K562 (cell line): ENCODE measurements around the gene WDR86. TPM values are rescaled to one million over a fixed set of nuclear protein-coding genes. Genes with fewer than 3 reads are reported as not detected.
A peak's percentile ranks its signal among the peaks of the same experiment; 100 is the strongest.

Experiments
- BDP1 ChIP-seq: IDR thresholded peaks from 3 replicates; pipeline ENCODE4 v1.6.1; 2011; ENCODE audit not compliant: insufficient read length, insufficient read depth
- CTBP1 ChIP-seq: fragments of 450-650 bp; IDR thresholded peaks from 2 replicates; pipeline ENCODE4 v1.6.1; 2016; ENCODE audit warnings: borderline replicate concordance
- ERF ChIP-seq: fragments of 450-650 bp; formaldehyde crosslinking; IDR thresholded peaks from 2 replicates; pipeline ENCODE4 v1.4.0; 2020; ENCODE audit warnings: mild to moderate bottlenecking, mixed read lengths
- FOXA1 ChIP-seq: fragments of 450-650 bp; IDR thresholded peaks from 2 replicates; pipeline ENCODE4 v1.6.1; 2016; ENCODE audit warnings: mild to moderate bottlenecking, borderline replicate concordance
- FOXP1 ChIP-seq: sonication (generic); formaldehyde crosslinking; IDR thresholded peaks from 2 replicates; pipeline ENCODE4 v1.8.0; 2022; ENCODE audit warnings: mild to moderate bottlenecking, missing genetic modification reagents
- MECOM ChIP-seq: fragments of 250-450 bp; sonication (Bioruptor Pico); IDR thresholded peaks from 2 replicates; pipeline ENCODE4 v1.8.0; 2022; ENCODE audit warnings: inconsistent platforms
- MXI1 ChIP-seq: IDR thresholded peaks from 2 replicates; pipeline ENCODE4 v1.6.1; 2011; ENCODE audit warnings: low read depth, mild to moderate bottlenecking, improper control_type of control experiment, low read length
- TAF1 ChIP-seq: IDR thresholded peaks from 2 replicates; pipeline ENCODE4 v1.6.1; 2011; ENCODE audit warnings: mild to moderate bottlenecking, low read length, moderate library complexity; ENCODE audit not compliant: insufficient read depth, control insufficient read depth, severe bottlenecking; ENCODE audit errors: extremely low read depth
- TAF15 ChIP-seq: fragments of 200-400 bp; formaldehyde crosslinking; IDR thresholded peaks from 2 replicates; pipeline ENCODE4 v1.6.1; 2017; ENCODE audit warnings: mild to moderate bottlenecking, low read depth, low read length, moderate library complexity
- TEAD4 ChIP-seq, 2 experiments: sonication (generic) in 1 of 2; formaldehyde crosslinking in 1 of 2; IDR thresholded peaks; 2 replicates each; pipeline versions ENCODE4 v1.6.1 to v1.8.0; 2012 to 2022; ENCODE audit warnings: borderline replicate concordance in 1 of 2, inconsistent platforms in 1 of 2, low read length in 1 of 2, mild to moderate bottlenecking in 1 of 2, missing genetic modification reagents in 1 of 2
- YY1 ChIP-seq, 3 experiments: IDR thresholded peaks; 2 replicates each; pipeline ENCODE4 v1.6.1; 2011; ENCODE audit warnings: low read length in 2 of 3, mild to moderate bottlenecking in 2 of 3, moderate library complexity in 2 of 3, borderline replicate concordance in 1 of 3, control low read depth in 1 of 3, low read depth in 1 of 3; ENCODE audit not compliant: insufficient read depth in 3 of 3, insufficient replicate concordance in 2 of 3, control insufficient read depth in 1 of 3, insufficient read length in 1 of 3; ENCODE audit errors: extremely low read depth in 1 of 3
- ZKSCAN3 ChIP-seq: fragments of 250-450 bp; sonication (Bioruptor Pico); IDR thresholded peaks from 2 replicates; pipeline ENCODE4 v1.4.0; 2020
- ZKSCAN8 ChIP-seq: fragments of 200-800 bp; sonication (Bioruptor generic); IDR thresholded peaks from 2 replicates; pipeline ENCODE4 v1.6.1; 2016; ENCODE audit warnings: missing genetic modification characterization, missing compliant biosample characterization
- ZNF316 ChIP-seq: fragments of 450-650 bp; IDR thresholded peaks from 2 replicates; pipeline ENCODE4 v1.6.1; 2016
- polyA plus RNA-seq, 8 experiments: library from polyadenylated mRNA; depleted of rRNA in 4 of 8; stranded (reverse) in 5 of 8; unstranded in 3 of 8; fragments of >200 nt; fragmentation: Nextera tagmentation in 2 of 8; fragmentation: Illumina TruSeq in 1 of 8; extraction: Ambion mirVana in 2 of 8; extraction: Trizol in 1 of 8; gene quantifications; 2 replicates each; pipeline versions ENCODE4 v1.2.1 to v1.2.3, GENCODE V29; 2011 to 2014; ENCODE audit warnings: inconsistent platforms in 1 of 8, missing spikeins in 1 of 8
- total RNA-seq, 7 experiments: library from RNA; depleted of rRNA in 6 of 7; stranded (reverse); fragments of >200 nt in 6 of 7; fragmentation: Illumina TruSeq in 2 of 7; extraction: Trizol in 2 of 7; gene quantifications; 2 replicates each; pipeline versions ENCODE4 v1.2.1 to v1.2.3, GENCODE V29; 2011 to 2021; ENCODE audit warnings: low replicate concordance in 1 of 7
- TF ChIP-seq, protein P1 (sequence below): fragments of 250-450 bp; sonication (Bioruptor Pico); IDR thresholded peaks from 2 replicates; pipeline ENCODE4 v1.4.0; 2020
- TF ChIP-seq, protein P2 (sequence below): sonication (generic); formaldehyde crosslinking; IDR thresholded peaks from 2 replicates; pipeline ENCODE4 v1.8.0; 2022; ENCODE audit warnings: missing genetic modification reagents, mild to moderate bottlenecking, borderline replicate concordance
- TF ChIP-seq, protein P3 (sequence below): fragments of 450-650 bp; formaldehyde crosslinking; conservative IDR thresholded peaks from 2 replicates; pipeline ENCODE4 v1.4.0; 2022; ENCODE audit warnings: mild to moderate bottlenecking, missing genetic modification characterization
- TF ChIP-seq, protein P4 (sequence below): sonication (generic); formaldehyde crosslinking; IDR thresholded peaks from 2 replicates; pipeline ENCODE4 v1.8.1; 2023; ENCODE audit warnings: mild to moderate bottlenecking, missing genetic modification reagents
- TF ChIP-seq, protein P5 (sequence below): fragments of 450-650 bp; IDR thresholded peaks from 2 replicates; pipeline ENCODE4 v1.6.1; 2016; ENCODE audit warnings: low read depth, mild to moderate bottlenecking, moderate library complexity

Gene WDR86
- total and polyA plus RNA-seq, 9 of the 15 experiments (the other 6 are each of a cell fraction or from before 2014, with no cell fraction given), result 0.24 TPM; not detected in 8

DNA sequence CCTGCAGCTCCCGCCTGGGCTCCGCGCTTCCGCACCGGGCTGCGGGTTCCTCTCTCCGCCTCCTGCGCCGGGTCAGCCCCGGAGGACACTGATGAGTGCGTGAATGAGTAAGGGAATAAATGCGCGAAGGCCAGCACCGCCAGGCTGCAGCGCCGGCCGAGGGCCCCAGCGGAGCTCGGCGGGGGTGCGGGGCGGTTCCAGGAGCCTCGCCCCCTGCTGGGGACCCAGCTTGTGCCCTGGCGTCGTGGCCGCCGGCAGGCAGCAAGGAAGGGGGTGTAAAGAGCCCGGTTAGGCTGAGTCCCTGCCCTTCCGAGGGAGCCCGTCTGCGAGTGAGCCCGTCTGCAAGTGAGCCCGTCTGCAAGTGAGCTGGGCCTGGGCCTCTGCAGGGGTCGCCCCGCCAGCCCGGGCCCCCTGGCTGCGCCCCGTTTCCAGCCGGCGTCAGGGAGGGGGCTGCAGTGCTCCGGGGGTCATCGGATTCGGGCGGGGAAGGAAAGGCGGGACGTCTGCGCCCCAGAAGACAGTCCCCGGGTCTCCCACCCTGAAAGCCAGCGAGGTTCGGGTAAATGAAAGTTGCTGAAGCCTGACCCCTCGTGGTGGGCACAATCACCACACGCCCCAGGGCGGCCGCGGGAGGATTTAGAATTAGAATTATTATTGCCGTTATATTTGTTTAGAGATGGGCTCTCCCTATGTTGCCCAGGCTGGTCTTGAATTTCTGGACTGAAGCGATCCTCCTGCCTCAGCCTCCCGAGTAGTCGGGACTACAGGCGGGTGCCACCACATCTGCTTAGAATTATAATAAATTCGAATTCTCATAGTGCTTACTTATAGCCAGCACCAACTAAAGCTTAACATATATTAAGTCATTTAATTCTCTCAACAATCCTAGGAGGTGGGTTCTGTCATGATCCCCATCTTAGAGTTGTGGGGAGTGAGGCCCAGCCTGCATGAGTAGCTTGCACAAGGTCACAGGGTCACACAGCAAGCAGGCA is 38.7 kb upstream of the WDR86 start (continued):
- no peak for TF ChIP-seq TAF1
- TF ChIP-seq FOXA1, result no peak
- TF ChIP-seq, protein P1, sequence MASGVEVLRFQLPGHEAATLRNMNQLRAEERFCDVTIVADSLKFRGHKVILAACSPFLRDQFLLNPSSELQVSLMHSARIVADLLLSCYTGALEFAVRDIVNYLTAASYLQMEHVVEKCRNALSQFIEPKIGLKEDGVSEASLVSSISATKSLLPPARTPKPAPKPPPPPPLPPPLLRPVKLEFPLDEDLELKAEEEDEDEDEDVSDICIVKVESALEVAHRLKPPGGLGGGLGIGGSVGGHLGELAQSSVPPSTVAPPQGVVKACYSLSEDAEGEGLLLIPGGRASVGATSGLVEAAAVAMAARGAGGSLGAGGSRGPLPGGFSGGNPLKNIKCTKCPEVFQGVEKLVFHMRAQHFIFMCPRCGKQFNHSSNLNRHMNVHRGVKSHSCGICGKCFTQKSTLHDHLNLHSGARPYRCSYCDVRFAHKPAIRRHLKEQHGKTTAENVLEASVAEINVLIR (CRISPR knock-in tag), result no peak
- no peak for TF ChIP-seq TEAD4 (IDR thresholded peaks at IDR 0.05; ENCODE audit: low read length)
- TF ChIP-seq TEAD4 (CRISPR knock-in tag; IDR thresholded peaks at IDR 0.05; ENCODE audit: borderline replicate concordance), result no peak
- TF ChIP-seq YY1 (IDR thresholded peaks at IDR 0.05; ENCODE audit: borderline replicate concordance in 1 of 3, control insufficient read depth in 1 of 3, extremely low read depth in 1 of 3, insufficient read depth in 3 of 3, insufficient read length in 1 of 3, insufficient replicate concordance in 2 of 3, low read depth in 1 of 3, low read length in 2 of 3), result no peak
- TF ChIP-seq ZKSCAN8 (CRISPR knock-in tag), result no peak
- no peak for TF ChIP-seq FOXP1 (CRISPR knock-in tag)
- no peak for TF ChIP-seq MECOM
- no peak for TF ChIP-seq ERF (CRISPR knock-in tag)
- TF ChIP-seq, protein P2, sequence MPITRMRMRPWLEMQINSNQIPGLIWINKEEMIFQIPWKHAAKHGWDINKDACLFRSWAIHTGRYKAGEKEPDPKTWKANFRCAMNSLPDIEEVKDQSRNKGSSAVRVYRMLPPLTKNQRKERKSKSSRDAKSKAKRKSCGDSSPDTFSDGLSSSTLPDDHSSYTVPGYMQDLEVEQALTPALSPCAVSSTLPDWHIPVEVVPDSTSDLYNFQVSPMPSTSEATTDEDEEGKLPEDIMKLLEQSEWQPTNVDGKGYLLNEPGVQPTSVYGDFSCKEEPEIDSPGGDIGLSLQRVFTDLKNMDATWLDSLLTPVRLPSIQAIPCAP (CRISPR knock-in tag), result 0 out of 2 replicates have a peak, but pooled peaks have one; percentile 38
- no peak for TF ChIP-seq ZNF316
- TF ChIP-seq ZKSCAN3, result no peak
- TF ChIP-seq, protein P3, sequence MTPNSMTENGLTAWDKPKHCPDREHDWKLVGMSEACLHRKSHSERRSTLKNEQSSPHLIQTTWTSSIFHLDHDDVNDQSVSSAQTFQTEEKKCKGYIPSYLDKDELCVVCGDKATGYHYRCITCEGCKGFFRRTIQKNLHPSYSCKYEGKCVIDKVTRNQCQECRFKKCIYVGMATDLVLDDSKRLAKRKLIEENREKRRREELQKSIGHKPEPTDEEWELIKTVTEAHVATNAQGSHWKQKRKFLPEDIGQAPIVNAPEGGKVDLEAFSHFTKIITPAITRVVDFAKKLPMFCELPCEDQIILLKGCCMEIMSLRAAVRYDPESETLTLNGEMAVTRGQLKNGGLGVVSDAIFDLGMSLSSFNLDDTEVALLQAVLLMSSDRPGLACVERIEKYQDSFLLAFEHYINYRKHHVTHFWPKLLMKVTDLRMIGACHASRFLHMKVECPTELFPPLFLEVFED (CRISPR knock-in tag), result no peak
- TF ChIP-seq, protein P4, sequence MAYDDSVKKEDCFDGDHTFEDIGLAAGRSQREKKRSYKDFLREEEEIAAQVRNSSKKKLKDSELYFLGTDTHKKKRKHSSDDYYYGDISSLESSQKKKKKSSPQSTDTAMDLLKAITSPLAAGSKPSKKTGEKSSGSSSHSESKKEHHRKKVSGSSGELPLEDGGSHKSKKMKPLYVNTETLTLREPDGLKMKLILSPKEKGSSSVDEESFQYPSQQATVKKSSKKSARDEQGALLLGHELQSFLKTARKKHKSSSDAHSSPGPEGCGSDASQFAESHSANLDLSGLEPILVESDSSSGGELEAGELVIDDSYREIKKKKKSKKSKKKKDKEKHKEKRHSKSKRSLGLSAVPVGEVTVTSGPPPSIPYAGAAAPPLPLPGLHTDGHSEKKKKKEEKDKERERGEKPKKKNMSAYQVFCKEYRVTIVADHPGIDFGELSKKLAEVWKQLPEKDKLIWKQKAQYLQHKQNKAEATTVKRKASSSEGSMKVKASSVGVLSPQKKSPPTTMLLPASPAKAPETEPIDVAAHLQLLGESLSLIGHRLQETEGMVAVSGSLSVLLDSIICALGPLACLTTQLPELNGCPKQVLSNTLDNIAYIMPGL, result no peak
- TF ChIP-seq CTBP1, result no peak; the same call in 1 of the 2 replicates
- TF ChIP-seq TAF15, result no peak
- TF ChIP-seq MXI1, result no peak
- TF ChIP-seq, protein P5, sequence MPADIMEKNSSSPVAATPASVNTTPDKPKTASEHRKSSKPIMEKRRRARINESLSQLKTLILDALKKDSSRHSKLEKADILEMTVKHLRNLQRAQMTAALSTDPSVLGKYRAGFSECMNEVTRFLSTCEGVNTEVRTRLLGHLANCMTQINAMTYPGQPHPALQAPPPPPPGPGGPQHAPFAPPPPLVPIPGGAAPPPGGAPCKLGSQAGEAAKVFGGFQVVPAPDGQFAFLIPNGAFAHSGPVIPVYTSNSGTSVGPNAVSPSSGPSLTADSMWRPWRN, result no peak
- TF ChIP-seq BDP1, result no peak
